ENCODE results near the gene ANXA9.
A peak's percentile ranks its signal among the peaks of the same experiment; 100 is the strongest.

The ANXA9 gene

GRCh38 chr1:150981805-150982712, at the start of gene ANXA9:
Gene ANXA9, plus strand, starts transcription at chr1:150982292. Its CDS starts 814 bp downstream, at chr1:150983106.
- no peak for DNase-seq (ENCODE audit: low read depth)

- no peak for DNase-seq (ENCODE audit: low read depth)
These were observed 37.2 kb upstream of the ANXA9 start for GRCh38 chr1:150944856-150945255.

DNA sequence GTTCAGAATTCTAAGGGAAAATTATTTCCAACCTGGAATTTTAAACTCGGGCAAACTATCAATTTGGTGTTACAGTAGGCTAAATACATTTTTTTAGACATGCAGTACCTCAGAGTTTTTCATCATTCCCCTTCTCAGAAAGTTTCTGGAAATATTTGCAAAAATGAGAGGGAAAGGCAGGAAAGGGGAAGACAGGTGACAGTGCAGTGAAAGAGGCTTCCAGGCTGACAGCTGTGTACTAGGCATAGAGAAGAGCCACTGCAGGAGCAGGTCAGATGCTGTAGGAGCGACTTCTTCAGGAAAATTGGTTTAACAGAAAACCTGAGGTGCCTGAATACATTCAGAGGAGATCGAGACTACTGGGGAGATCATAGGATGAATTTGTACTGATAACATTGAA, 27.4 kb upstream of the ANXA9 start:
- no peak for DNase-seq (ENCODE audit: low read depth)

GRCh38 chr1:150955280-150955679, 26.8 kb upstream of the ANXA9 start:
- DNase-seq (ENCODE audit: low read depth): no peak

DNA sequence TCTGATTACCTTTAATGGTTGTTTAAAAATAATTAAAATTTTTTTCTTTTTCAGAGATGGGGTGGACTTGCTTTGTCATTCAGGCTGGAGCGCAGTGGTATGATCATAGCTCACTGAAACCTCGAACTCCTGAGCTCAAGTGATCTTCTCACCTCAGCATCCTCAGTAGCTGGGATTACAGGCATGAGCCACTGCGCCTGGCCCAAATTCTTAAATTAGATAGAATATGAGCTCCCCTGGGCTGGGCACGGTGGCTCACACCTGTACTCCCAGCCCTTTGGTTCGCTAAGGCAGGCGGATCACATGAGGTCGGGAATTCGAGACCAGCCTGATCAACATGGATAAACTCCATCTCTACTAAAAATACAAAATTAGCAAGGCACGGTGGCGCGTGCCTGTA, 24.4 kb upstream of the ANXA9 start:
- no peak for DNase-seq (ENCODE audit: low read depth)

GRCh38 chr1:150960646-150961045, 21.4 kb upstream of the ANXA9 start:
- no peak for DNase-seq (ENCODE audit: low read depth)

- DNase-seq (ENCODE audit: low read depth): no peak
These were observed 20.3 kb upstream of the ANXA9 start for GRCh38 chr1:150961756-150962155.

DNA sequence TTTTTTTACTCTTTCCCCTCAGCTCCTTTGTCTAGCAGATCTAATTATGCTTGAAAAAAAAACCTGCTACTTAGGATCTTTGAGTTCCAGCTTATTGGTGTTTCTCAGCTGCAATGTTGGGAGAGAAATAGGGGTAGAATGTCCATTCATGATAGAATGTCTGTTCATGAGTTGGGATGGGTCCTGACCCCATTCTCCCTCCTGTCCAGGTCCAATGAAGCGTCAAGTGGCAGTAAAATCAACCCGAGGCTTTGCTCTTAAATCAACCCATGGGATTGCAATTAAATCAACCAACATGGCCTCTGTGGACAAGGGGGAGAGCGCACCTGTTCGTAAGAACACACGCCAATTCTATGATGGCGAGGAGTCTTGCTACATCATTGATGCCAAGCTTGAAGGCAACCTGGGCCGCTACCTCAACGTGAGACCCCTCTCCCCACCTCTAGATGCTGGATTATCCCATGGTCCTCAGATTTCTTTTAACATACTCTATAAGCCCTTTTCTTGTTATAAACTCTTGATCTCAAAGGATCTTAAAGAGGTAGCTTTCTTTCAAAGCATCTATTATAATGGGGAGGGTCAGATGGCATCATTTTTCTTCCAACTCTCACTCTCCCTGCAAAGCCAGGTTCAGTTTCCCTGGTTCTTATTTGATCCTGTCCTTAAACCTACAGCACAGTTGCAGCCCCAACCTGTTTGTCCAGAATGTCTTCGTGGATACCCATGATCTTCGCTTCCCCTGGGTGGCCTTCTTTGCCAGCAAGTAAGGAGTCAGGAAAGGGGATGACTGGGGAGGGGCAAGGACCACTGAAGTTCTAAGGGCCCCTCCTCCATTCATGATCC, 18.6 kb upstream of the ANXA9 start:
- DNase-seq (ENCODE audit: low read depth): no peak

DNA sequence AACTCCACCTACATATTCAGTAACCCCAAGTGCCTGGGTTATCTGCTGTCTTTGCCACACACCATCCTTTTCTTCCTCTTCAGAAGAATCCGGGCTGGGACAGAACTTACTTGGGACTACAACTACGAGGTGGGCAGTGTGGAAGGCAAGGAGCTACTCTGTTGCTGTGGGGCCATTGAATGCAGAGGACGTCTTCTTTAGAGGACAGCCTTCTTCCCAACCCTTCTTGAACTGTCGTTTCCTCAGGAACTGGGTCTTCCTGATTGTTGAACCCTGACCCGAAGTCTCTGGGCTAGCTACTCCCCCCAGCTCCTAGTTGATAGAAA, 18.0 kb upstream of the ANXA9 start:
- no peak for DNase-seq (ENCODE audit: low read depth)

GRCh38 chr1:150965605-150966004, 16.5 kb upstream of the ANXA9 start:
- no peak for DNase-seq (ENCODE audit: low read depth)

- no peak for DNase-seq (ENCODE audit: low read depth)
These were observed 16.1 kb upstream of the ANXA9 start for GRCh38 chr1:150966011-150966410.

- no peak for DNase-seq (ENCODE audit: low read depth)
These were observed 14.2 kb upstream of the ANXA9 start for GRCh38 chr1:150967936-150968335.

DNA sequence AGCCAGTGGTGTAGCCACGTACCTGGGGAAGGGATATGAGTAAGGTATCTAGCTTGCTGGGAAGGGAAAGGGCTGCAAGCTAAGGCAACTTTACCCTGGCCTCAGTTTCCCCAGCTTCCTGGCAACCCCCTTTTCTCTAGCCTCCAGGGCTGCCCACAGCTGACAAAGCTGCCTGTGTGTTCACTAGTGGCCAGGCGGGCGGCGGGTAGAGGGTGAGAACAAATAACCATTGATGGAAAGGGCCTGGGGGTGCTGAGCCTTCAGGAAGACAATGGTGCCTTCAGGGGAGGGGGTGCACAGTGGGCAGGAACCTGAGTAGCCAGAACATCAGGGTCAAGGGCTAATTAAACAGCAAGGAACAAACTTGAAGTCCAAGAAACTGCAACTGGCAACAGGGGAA, 13.6 kb upstream of the ANXA9 start:
- no peak for DNase-seq (ENCODE audit: low read depth)

GRCh38 chr1:150969626-150970025, 12.5 kb upstream of the ANXA9 start:
- no peak for DNase-seq (ENCODE audit: low read depth)

DNA sequence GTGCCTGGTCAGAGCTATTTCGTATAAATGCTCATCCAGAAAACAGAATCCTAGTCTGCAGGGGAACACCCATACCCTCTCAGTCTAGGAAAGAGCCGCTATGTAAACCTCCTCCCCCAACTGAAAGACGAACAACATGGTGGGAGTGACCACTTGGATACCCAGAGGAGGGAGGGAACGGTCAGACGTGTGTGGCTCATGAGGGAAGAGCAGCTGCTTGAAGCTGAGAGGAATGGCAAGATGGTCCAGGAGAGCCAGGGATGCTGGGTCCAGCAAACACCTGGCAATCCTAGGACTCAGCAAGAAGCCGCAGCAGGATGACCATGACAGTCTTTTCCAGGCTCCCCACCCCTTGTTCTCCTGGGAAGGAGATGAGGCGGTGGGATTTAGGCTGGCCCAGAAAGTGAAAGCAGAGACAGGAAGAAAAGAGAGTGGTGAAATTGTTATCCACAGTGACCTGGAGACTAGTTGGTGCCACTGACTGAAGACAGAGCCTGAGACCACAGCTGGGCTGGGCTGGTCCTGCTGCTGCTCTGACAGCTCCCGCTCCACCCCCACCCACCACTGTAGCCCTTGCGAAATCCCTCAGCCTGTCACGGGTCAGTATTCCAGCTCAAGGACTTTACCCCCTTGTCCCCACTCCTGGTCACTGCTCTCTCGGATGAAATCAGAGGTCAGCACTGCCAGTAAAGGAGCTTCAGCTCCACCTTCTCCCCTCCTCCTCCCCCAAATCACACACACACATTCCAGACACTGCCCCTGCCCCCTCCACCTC, 11.1 kb upstream of the ANXA9 start:
- DNase-seq (ENCODE audit: low read depth): no peak

DNA sequence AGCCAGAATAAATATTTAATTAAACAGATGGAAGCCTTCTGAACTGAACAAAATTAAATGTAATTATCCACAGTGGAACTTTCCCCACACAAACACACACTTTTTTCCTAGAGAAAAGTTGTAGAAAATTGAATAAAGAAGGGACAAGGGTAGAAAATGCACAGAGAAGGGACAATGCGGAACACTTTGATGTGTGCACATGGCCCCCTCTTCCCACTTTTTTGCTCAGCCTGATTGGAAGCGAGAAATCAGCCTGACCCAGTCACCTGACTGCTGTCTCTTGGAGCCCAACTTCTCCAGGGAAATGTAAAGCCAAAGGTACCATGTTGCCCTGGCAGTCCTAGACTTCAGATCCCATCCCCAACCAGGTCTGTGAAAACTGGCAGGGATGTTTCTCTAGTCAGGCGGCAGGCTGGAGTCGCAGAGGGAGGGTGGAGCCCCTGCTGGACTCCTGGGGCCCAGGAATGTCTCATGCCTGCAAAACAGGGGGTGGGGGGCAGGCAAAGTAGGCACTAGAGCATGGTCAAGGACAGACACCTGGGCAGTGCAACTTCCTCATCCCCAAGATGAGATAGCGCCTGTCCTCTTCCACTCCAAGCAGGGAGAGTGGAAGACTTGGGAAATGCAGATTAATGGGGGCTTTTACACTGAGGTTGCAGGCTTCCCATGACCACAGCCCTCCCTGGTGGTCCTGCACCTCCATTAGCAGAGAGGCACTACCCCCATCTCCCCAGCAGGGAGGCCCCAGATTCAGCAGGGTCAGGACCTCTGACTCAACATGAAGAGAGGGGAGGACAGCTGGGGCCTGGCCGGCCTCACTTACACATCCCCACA, 10.3 kb upstream of the ANXA9 start:
- no peak for DNase-seq (ENCODE audit: low read depth)

- no peak for DNase-seq (ENCODE audit: low read depth)
These were observed 9.6 kb upstream of the ANXA9 start for GRCh38 chr1:150972417-150972940.

GRCh38 chr1:150973258-150973835, 8.7 kb upstream of the ANXA9 start:
- no peak for DNase-seq (ENCODE audit: low read depth)

- DNase-seq (ENCODE audit: low read depth): peak; percentile 30
These were observed 8.1 kb upstream of the ANXA9 start for GRCh38 chr1:150973836-150974579.
